ENCODE measurements around the gene TIAM2.

TIAM2 gene

DNA sequence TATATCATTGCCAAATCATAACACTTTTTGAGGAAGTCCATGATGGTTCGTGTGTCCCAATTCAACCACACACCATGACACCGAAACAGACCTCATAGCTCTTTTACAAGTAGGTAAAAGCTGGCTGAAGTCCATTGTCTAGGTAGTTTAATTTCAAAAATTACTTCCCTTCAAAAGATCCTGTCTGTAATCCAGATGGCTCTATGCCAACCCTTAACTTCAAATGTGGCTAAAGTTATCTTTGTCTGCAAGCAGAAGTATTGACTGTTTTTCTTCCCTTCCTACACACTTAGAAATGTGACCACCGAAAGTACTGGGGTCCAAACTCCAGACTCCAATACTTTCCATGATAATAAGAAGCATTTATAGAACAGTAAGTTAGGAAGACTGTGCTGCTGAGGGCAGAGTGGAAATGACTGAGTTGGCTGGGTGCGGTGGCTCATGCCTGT is 8.3 kb upstream of the TIAM2 start:
- TF ChIP-seq TARDBP (IDR thresholded peaks at IDR 0.05) (no peak), ELF4 (IDR thresholded peaks at IDR 0.05) (no peak), SUZ12 (IDR thresholded peaks at IDR 0.05) (no peak), L3MBTL2 (conservative IDR thresholded peaks at IDR 0.05) (no peak), NFRKB (IDR thresholded peaks at IDR 0.05) (no peak), ARNT (IDR thresholded peaks at IDR 0.05) (no peak), SP1 (IDR thresholded peaks at IDR 0.05) (no peak), ZNF384 (IDR thresholded peaks at IDR 0.05) (no peak), BHLHE40 (IDR thresholded peaks at IDR 0.05; ENCODE audit: borderline replicate concordance) (no peak), HDGF (IDR thresholded peaks at IDR 0.05; ENCODE audit: borderline replicate concordance) (no peak), LEF1 (IDR thresholded peaks at IDR 0.05; ENCODE audit: borderline replicate concordance) (no peak)
- ChIA-PET CTCF (no interaction called here), POLR2A (no interaction called here)
- no peak for DNase-seq (ENCODE audit: extremely low spot score)

DNA sequence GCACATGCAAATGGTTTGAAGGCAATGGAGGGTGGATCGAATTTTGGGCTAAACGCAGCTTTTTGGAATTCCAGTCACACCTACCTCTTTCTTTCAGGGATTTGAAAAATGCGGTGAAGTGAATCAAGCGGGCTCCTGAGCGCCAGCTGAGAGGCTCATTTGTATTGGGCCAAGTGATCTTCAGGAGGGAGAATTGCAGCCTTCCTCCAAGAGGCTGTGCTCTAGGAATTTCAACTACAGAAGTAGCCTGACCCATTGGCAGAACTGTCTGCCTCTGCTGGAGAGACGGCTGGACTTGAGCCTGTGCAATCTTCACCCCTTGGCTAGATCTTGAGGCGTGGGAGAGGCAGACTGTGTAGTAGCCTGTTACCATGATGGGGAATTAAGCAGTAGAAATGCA is 5.7 kb upstream of the TIAM2 start:
- ChIA-PET POLR2A (no interaction called here), CTCF (no interaction called here)
- no peak for TF ChIP-seq FOXA1 (IDR thresholded peaks at IDR 0.05)
- TF ChIP-seq L3MBTL2 (conservative IDR thresholded peaks at IDR 0.05) = no peak
- no peak for TF ChIP-seq BHLHE40 (IDR thresholded peaks at IDR 0.05; ENCODE audit: borderline replicate concordance)
- TF ChIP-seq ZNF384 (IDR thresholded peaks at IDR 0.05) = no peak
- TF ChIP-seq, protein P1, sequence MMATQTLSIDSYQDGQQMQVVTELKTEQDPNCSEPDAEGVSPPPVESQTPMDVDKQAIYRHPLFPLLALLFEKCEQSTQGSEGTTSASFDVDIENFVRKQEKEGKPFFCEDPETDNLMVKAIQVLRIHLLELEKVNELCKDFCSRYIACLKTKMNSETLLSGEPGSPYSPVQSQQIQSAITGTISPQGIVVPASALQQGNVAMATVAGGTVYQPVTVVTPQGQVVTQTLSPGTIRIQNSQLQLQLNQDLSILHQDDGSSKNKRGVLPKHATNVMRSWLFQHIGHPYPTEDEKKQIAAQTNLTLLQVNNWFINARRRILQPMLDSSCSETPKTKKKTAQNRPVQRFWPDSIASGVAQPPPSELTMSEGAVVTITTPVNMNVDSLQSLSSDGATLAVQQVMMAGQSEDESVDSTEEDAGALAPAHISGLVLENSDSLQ (IDR thresholded peaks at IDR 0.05) = no peak
- TF ChIP-seq SUZ12 (IDR thresholded peaks at IDR 0.05) = no peak
- no peak for TF ChIP-seq FOXM1 (IDR thresholded peaks at IDR 0.05; ENCODE audit: borderline replicate concordance)
- no peak for TF ChIP-seq NFRKB (IDR thresholded peaks at IDR 0.05)
- no peak for TF ChIP-seq ARNT (IDR thresholded peaks at IDR 0.05)
- no peak for TF ChIP-seq FOXK2 (IDR thresholded peaks at IDR 0.05)
- no peak for TF ChIP-seq HDGF (IDR thresholded peaks at IDR 0.05; ENCODE audit: borderline replicate concordance)
- TF ChIP-seq TARDBP (IDR thresholded peaks at IDR 0.05) = no peak
- TF ChIP-seq ELF4 (IDR thresholded peaks at IDR 0.05) = no peak
- no peak for TF ChIP-seq LEF1 (IDR thresholded peaks at IDR 0.05; ENCODE audit: borderline replicate concordance)
- no peak for TF ChIP-seq SP1 (IDR thresholded peaks at IDR 0.05)
- TF ChIP-seq CTBP1 (IDR thresholded peaks at IDR 0.05; ENCODE audit: borderline replicate concordance) = no peak
- no peak for DNase-seq (ENCODE audit: extremely low spot score)

- DNase-seq (ENCODE audit: extremely low spot score) = no peak
- CTCF ChIA-PET = no interaction called here
- TF ChIP-seq, protein P1 (IDR thresholded peaks at IDR 0.05) = no peak
- no peak for TF ChIP-seq NFRKB (IDR thresholded peaks at IDR 0.05)
- no peak for TF ChIP-seq SP1 (IDR thresholded peaks at IDR 0.05)
- no peak for TF ChIP-seq LEF1 (IDR thresholded peaks at IDR 0.05; ENCODE audit: borderline replicate concordance)
- no peak for TF ChIP-seq ELF4 (IDR thresholded peaks at IDR 0.05)
- TF ChIP-seq ARNT (IDR thresholded peaks at IDR 0.05) = no peak
- no peak for TF ChIP-seq FOXA1 (IDR thresholded peaks at IDR 0.05)
- TF ChIP-seq SUZ12 (IDR thresholded peaks at IDR 0.05) = no peak
- TF ChIP-seq HDGF (IDR thresholded peaks at IDR 0.05; ENCODE audit: borderline replicate concordance) = no peak
- TF ChIP-seq BHLHE40 (IDR thresholded peaks at IDR 0.05; ENCODE audit: borderline replicate concordance) = no peak
- TF ChIP-seq FOXM1 (IDR thresholded peaks at IDR 0.05; ENCODE audit: borderline replicate concordance) = no peak
- no peak for TF ChIP-seq CTBP1 (IDR thresholded peaks at IDR 0.05; ENCODE audit: borderline replicate concordance)
- TF ChIP-seq FOXK2 (IDR thresholded peaks at IDR 0.05) = no peak
- TF ChIP-seq ZNF384 (IDR thresholded peaks at IDR 0.05) = no peak
- no peak for TF ChIP-seq TARDBP (IDR thresholded peaks at IDR 0.05)
- no peak for TF ChIP-seq L3MBTL2 (conservative IDR thresholded peaks at IDR 0.05)
- POLR2A ChIA-PET = no interaction called here
These were observed 3.9 kb upstream of the TIAM2 start for GRCh38 chr6:154991207-154991606.

- ChIA-PET CTCF (no interaction called here), POLR2A (no interaction called here)
- TF ChIP-seq ELF4 (IDR thresholded peaks at IDR 0.05) = no peak
- no peak for TF ChIP-seq TARDBP (IDR thresholded peaks at IDR 0.05)
- TF ChIP-seq LEF1 (IDR thresholded peaks at IDR 0.05; ENCODE audit: borderline replicate concordance) = no peak
- TF ChIP-seq FOXA1 (IDR thresholded peaks at IDR 0.05) = no peak
- TF ChIP-seq BHLHE40 (IDR thresholded peaks at IDR 0.05; ENCODE audit: borderline replicate concordance) = no peak
- TF ChIP-seq L3MBTL2 (conservative IDR thresholded peaks at IDR 0.05) = no peak
- no peak for DNase-seq (ENCODE audit: extremely low spot score)
These were observed 2.1 kb upstream of the TIAM2 start for GRCh38 chr6:154993026-154993425.

- DNase-seq (ENCODE audit: extremely low spot score) = no peak
- CTCF ChIA-PET = no interaction called here
- no peak for TF ChIP-seq L3MBTL2 (conservative IDR thresholded peaks at IDR 0.05)
- no peak for TF ChIP-seq LEF1 (IDR thresholded peaks at IDR 0.05; ENCODE audit: borderline replicate concordance)
- no peak for TF ChIP-seq FOXA1 (IDR thresholded peaks at IDR 0.05)
- TF ChIP-seq BHLHE40 (IDR thresholded peaks at IDR 0.05; ENCODE audit: borderline replicate concordance) = no peak
- TF ChIP-seq SUZ12 (IDR thresholded peaks at IDR 0.05) = no peak
- no peak for TF ChIP-seq TARDBP (IDR thresholded peaks at IDR 0.05)
- TF ChIP-seq NFRKB (IDR thresholded peaks at IDR 0.05) = no peak
- TF ChIP-seq ZNF384 (IDR thresholded peaks at IDR 0.05) = no peak
- TF ChIP-seq ARNT (IDR thresholded peaks at IDR 0.05) = no peak
- TF ChIP-seq SP1 (IDR thresholded peaks at IDR 0.05) = no peak
- no peak for TF ChIP-seq ELF4 (IDR thresholded peaks at IDR 0.05)
- TF ChIP-seq HDGF (IDR thresholded peaks at IDR 0.05; ENCODE audit: borderline replicate concordance) = no peak
- no peak for TF ChIP-seq FOXM1 (IDR thresholded peaks at IDR 0.05; ENCODE audit: borderline replicate concordance)
- TF ChIP-seq, protein P1 (IDR thresholded peaks at IDR 0.05) = no peak
- no peak for TF ChIP-seq FOXK2 (IDR thresholded peaks at IDR 0.05)
- TF ChIP-seq CTBP1 (IDR thresholded peaks at IDR 0.05; ENCODE audit: borderline replicate concordance) = no peak
- POLR2A ChIA-PET = no interaction called here
These were observed 1.4 kb upstream of the TIAM2 start for GRCh38 chr6:154993710-154994109.

GRCh38 chr6:154994836-154995253 is 270 bp upstream of the TIAM2 start:
- POLR2A ChIA-PET = no interaction called here
- no peak for DNase-seq (ENCODE audit: extremely low spot score)
- CTCF ChIA-PET = interaction anchor here (0.7 kb wide), 2 partner anchors 67 to 319 kb away, joined by 3 to 4 read pairs; no protein-coding TSS in a partner anchor
- TF ChIP-seq L3MBTL2 (conservative IDR thresholded peaks at IDR 0.05) (no peak), LEF1 (IDR thresholded peaks at IDR 0.05; ENCODE audit: borderline replicate concordance) (no peak), FOXM1 (IDR thresholded peaks at IDR 0.05; ENCODE audit: borderline replicate concordance) (no peak), BHLHE40 (IDR thresholded peaks at IDR 0.05; ENCODE audit: borderline replicate concordance) (no peak), ZNF384 (IDR thresholded peaks at IDR 0.05) (no peak), NFRKB (IDR thresholded peaks at IDR 0.05) (no peak), ELF4 (IDR thresholded peaks at IDR 0.05) (no peak), SP1 (IDR thresholded peaks at IDR 0.05) (no peak), FOXA1 (IDR thresholded peaks at IDR 0.05) (no peak), FOXK2 (IDR thresholded peaks at IDR 0.05) (no peak), TARDBP (IDR thresholded peaks at IDR 0.05) (no peak), HDGF (IDR thresholded peaks at IDR 0.05; ENCODE audit: borderline replicate concordance) (no peak), CTBP1 (IDR thresholded peaks at IDR 0.05; ENCODE audit: borderline replicate concordance) (no peak), SUZ12 (IDR thresholded peaks at IDR 0.05) (no peak), ARNT (IDR thresholded peaks at IDR 0.05) (no peak)
- TF ChIP-seq, protein P1 (IDR thresholded peaks at IDR 0.05) = no peak

Measured in HEK293T (cell line).